DND-41 (cell line): ENCODE results near the gene SFMBT2.

Experiments used
- ATAC-seq: fragments of 200-7000 bp; cut with Tn5 transposase; 3 replicates; pipeline ENCODE4 v1.9.1; 2021; ENCODE audit warnings: low read depth; ENCODE audit not compliant: insufficient read depth
- DNase-seq: peaks from one replicate; pipeline ENCODE4 v3.0.0-alpha.2; 2020
- H2AFZ ChIP-seq: 2 replicates; pipeline ENCODE4 v1.6.0; 2012; ENCODE audit warnings: low read depth, low read length
- H3K27ac ChIP-seq: 2 replicates; pipeline ENCODE4 v1.5.1; 2012; ENCODE audit warnings: low read length, inconsistent platforms
- H3K27me3 ChIP-seq: fragments of 200-600 bp; sonication (generic); 2 replicates; pipeline ENCODE4 v1.6.0; 2012; ENCODE audit warnings: low read length, mild to moderate bottlenecking, inconsistent platforms; ENCODE audit not compliant: insufficient read depth, poor library complexity
- H3K36me3 ChIP-seq: 2 replicates; pipeline ENCODE4 v1.5.1; 2012; ENCODE audit warnings: low read length, inconsistent platforms; ENCODE audit not compliant: insufficient read depth
- H3K4me1 ChIP-seq: 2 replicates; pipeline ENCODE4 v1.5.1; 2012; ENCODE audit warnings: mild to moderate bottlenecking, low read length; ENCODE audit not compliant: insufficient read depth
- H3K4me2 ChIP-seq: 2 replicates; pipeline ENCODE4 v1.6.0; 2012; ENCODE audit warnings: mild to moderate bottlenecking, moderate library complexity, low read length, inconsistent platforms; ENCODE audit not compliant: insufficient read depth
- H3K4me3 ChIP-seq, 2 experiments: fragments of 200-600 bp in 1 of 2; shearing (Covaris generic) in 1 of 2; 2 replicates each; pipeline ENCODE4 v1.5.1; 2012 to 2016; ENCODE audit warnings: inconsistent platforms in 2 of 2, low read length in 2 of 2, mild to moderate bottlenecking in 2 of 2, low read depth in 1 of 2, moderate library complexity in 1 of 2
- H3K79me2 ChIP-seq: 2 replicates; pipeline ENCODE4 v1.6.0; 2012; ENCODE audit warnings: low read length, inconsistent platforms; ENCODE audit not compliant: insufficient read depth
- H3K9ac ChIP-seq: 2 replicates; pipeline ENCODE4 v1.6.0; 2012; ENCODE audit warnings: low read depth, mild to moderate bottlenecking, inconsistent platforms, low read length, moderate library complexity
- H3K9me3 ChIP-seq: 2 replicates; pipeline ENCODE4 v1.5.1; 2012; ENCODE audit warnings: low read length, moderate library complexity, mild to moderate bottlenecking, inconsistent platforms; ENCODE audit not compliant: insufficient read depth, severe bottlenecking
- H4K20me1 ChIP-seq: 2 replicates; pipeline ENCODE4 v1.6.0; 2012; ENCODE audit warnings: low read length; ENCODE audit not compliant: insufficient read depth
- CTCF ChIP-seq: IDR thresholded peaks from 2 replicates; pipeline ENCODE4 v1.5.1; 2012; ENCODE audit warnings: borderline replicate concordance, low read length, moderate library complexity, mild to moderate bottlenecking; ENCODE audit not compliant: poor library complexity, severe bottlenecking; ENCODE audit errors: extremely low read depth
- EZH2 ChIP-seq: IDR thresholded peaks from 3 replicates; pipeline ENCODE4 v1.6.1; 2012; ENCODE audit warnings: borderline replicate concordance, low read depth, mild to moderate bottlenecking, moderate library complexity, low read length, inconsistent platforms; ENCODE audit not compliant: severe bottlenecking

Gene SFMBT2

GRCh38 chr10:7136016-7136415 lies 274.8 kb downstream of the SFMBT2 start:
- Histone ChIP-seq H3K79me2 (no peaks in the 10 kb centered on the region), H3K9ac (no peak overlapping the region), H3K4me2 (no peak overlapping the region), H3K27ac (no peak overlapping the region), H3K9me3 (no peaks in the 10 kb centered on the region), H4K20me1 (no peaks in the 10 kb centered on the region), H3K4me3 (no peak overlapping the region), H3K36me3 (no peaks in the 10 kb centered on the region), H3K27me3 (no peaks in the 10 kb centered on the region), H3K4me1 (no peaks in the 10 kb centered on the region), H2AFZ (no peak overlapping the region)
- no peak for ATAC-seq
- no peak for TF ChIP-seq EZH2
- no peak for TF ChIP-seq CTCF
- DNase-seq: no peak

- Histone ChIP-seq H3K27ac (no peak overlapping the region), H3K27me3 (no peaks in the 10 kb centered on the region), H2AFZ (no peak overlapping the region), H3K4me3 (no peak overlapping the region), H3K9ac (no peak overlapping the region), H3K36me3 (no peaks in the 10 kb centered on the region), H3K79me2 (no peaks in the 10 kb centered on the region), H4K20me1 (no peaks in the 10 kb centered on the region), H3K9me3 (no peaks in the 10 kb centered on the region), H3K4me2 (no peak overlapping the region), H3K4me1 (no peaks in the 10 kb centered on the region)
- DNase-seq: no peak
- no peak for ATAC-seq
- TF ChIP-seq EZH2: no peak
- TF ChIP-seq CTCF: no peak
Measured at GRCh38 chr10:7135188-7135587, 275.6 kb downstream of the SFMBT2 start.

GRCh38 chr10:7134448-7134847 lies 276.4 kb downstream of the SFMBT2 start:
- DNase-seq (no peak), ATAC-seq (no peak; the same call in 2 of the 3 replicates)
- TF ChIP-seq EZH2 (no peak), CTCF (no peak)
- Histone ChIP-seq H3K4me3 (no peak overlapping the region), H3K9ac (no peak overlapping the region), H3K27me3 (no peaks in the 10 kb centered on the region), H3K36me3 (no peaks in the 10 kb centered on the region), H2AFZ (no peak overlapping the region), H3K4me2 (no peak overlapping the region), H3K79me2 (no peaks in the 10 kb centered on the region), H3K4me1 (no peaks in the 10 kb centered on the region), H3K9me3 (no peaks in the 10 kb centered on the region), H4K20me1 (no peaks in the 10 kb centered on the region), H3K27ac (no peak overlapping the region)

GRCh38 chr10:7133958-7134357 lies 276.9 kb downstream of the SFMBT2 start:
- TF ChIP-seq CTCF (no peak), EZH2 (no peak)
- DNase-seq: no peak
- Histone ChIP-seq H3K27me3 (no peaks in the 10 kb centered on the region), H3K4me1 (no peaks in the 10 kb centered on the region), H3K9me3 (no peaks in the 10 kb centered on the region), H3K4me3 (no peak overlapping the region), H3K27ac (no peak overlapping the region), H3K4me2 (no peak overlapping the region), H3K79me2 (no peaks in the 10 kb centered on the region), H3K9ac (no peak overlapping the region), H2AFZ (no peak overlapping the region), H4K20me1 (no peaks in the 10 kb centered on the region), H3K36me3 (no peaks in the 10 kb centered on the region)
- ATAC-seq: no peak
